Left renal pelvis (tissue), 4 donors: Measurements from ENCODE around the gene SLC7A6OS. TPM values are rescaled to one million over a fixed set of nuclear protein-coding genes. Genes with fewer than 3 reads are reported as not detected.
"Not testable (repeated sequence)": the region's sequence is repeated elsewhere in the genome, so short reads cannot be mapped to it uniquely, and the experiment has no call there.

Experiments
- DNase-seq, 4 donors: peaks; one replicate each; pipeline ENCODE4 v3.0.0-alpha.2; 2013; ENCODE audit warnings: low read depth in 4 of 4, low spot score in 3 of 4
- polyA plus RNA-seq, 4 donors: library from polyadenylated mRNA; unstranded; fragments of 120-200 nt; gene quantifications; one replicate each; pipeline ENCODE4 v1.2.1, GENCODE V29; 2013; ENCODE audit not compliant: insufficient read length in 4 of 4

The SLC7A6OS gene
- polyA plus RNA-seq, 4 donors = 16.0 to 23.7 (median 21.9) TPM

- no peak for DNase-seq
Observed at GRCh38 chr16:68299571-68300453, 10.9 kb downstream of the SLC7A6OS start.

DNA sequence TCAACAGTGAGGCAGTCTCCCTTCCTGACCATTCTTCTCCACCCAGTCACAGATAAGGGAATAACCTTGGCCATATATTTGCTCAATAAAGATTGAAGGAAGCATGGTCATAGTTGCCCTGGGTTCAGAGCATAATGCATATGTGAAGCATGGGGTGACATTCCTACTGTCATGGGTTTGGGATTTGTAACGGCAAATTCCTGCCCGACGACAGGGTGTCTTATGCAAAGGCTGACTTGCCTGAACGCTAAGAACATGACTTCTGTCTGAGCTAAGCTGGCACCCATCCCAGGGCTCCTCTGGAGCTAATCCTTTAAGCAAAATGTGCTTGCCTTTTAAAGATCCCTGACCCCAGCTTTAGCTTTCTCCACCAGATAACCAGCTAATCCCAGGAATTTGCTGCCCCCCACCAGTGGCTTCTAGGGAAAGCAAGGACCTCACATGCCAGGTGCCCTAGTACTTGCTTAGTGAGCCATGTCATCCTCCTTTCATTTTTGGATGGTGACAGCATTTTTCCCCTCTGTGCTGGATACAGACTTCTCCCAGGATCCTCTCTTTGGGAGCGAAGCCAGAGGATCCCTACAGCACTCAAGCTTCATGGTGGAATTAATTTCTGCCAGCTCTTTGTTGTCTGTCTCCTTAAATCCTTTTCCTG lies 11.7 kb downstream of the SLC7A6OS start:
- DNase-seq = no peak

DNA sequence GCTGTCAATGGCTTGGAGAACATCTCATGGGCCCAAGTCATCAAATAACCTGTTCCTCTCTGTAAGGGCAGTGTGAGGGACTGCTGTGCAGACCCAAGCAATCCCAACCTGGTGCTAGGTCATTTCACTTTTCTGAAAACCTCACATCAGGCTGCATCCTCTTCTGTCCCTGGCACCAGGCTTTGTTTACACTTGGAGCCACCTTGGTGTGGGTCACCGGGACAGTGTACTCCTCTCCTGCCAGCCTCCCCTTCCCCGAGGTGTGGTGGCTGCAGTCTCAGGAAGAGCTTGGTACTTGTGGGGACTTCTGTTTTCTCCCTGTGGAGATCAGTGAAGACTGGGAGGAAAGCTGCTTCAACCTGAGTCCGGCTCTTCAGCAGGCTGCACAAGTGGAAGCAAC lies 12.4 kb downstream of the SLC7A6OS start:
- no peak for DNase-seq

DNA sequence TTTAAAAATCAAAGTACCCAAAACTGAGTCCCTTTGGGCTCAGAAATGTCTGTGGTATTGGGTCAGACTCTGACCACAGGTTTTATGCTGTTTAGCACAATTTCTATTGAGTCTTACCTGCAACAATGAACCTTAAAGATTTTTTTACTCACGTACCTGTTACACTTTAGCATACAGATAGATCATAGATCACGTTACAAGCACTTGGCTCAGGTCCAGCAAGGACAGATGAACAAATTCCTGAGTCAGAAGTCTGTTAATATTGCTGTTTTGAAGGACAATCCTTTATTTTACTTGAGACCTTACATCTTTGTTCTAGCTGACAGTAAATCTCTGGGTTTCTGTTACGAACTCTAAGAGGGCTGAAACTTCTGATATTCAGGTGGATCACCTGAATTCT lies 12.8 kb downstream of the SLC7A6OS start:
- DNase-seq = no peak

GRCh38 chr16:68296693-68297092 lies 14.1 kb downstream of the SLC7A6OS start:
- DNase-seq = no peak

DNA sequence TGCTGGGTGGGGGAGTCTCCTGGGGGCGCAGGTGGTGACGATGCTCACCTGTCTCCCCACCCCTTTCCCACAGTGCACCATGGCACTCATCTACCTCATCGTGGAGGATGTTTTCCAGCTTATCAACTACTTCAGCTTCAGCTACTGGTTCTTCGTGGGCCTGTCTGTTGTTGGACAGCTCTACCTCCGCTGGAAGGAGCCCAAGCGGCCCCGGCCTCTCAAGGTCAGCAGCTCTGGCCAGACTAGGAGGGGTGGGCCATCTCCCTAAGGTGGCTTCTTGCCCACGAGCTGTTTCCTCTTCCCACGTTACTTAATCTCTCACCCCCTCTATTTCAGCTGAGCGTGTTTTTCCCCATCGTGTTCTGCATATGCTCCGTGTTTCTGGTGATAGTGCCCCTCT lies 14.5 kb downstream of the SLC7A6OS start:
- no peak for DNase-seq

DNA sequence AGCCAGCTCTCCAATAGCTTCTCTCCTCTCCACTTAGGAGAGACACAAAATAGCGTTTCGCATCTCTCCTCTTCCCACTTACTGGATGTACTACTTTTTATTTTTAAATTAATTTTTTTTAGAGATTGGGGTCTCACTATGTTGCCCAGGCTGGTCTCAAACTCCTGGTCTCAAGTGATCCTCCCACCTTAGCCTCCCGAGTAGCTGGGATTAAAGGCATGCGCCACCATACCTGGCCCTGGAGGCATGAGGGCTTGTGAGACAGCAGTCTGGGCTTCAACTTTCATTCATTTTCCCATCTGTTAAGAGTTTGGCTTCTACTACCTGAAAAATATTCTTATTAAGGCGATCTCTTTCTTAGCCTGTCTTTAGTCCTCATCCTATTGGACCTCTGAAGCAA lies 18.3 kb downstream of the SLC7A6OS start:
- DNase-seq = no peak

GRCh38 chr16:68291227-68291626 lies 19.5 kb downstream of the SLC7A6OS start:
- no peak for DNase-seq

DNA sequence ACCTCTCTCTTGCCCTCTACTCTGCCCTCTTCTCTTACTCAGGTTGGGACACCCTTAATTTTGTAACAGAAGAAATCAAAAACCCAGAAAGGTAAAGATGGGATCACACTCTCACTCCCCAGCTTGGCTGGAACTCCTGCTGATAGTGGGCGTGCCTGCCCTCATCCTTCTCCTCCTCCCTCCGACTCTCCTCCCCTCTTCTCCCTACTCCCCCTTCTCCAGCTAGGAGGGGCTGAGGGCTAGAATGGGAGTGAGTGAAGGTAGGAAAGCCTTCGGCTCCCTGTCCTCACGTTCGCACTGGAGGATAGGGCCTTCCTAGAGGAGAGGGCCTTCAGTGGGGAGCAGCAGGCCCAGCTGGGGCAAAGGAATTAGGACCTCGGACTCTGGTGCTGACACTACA lies 20.3 kb downstream of the SLC7A6OS start:
- no peak for DNase-seq

DNA sequence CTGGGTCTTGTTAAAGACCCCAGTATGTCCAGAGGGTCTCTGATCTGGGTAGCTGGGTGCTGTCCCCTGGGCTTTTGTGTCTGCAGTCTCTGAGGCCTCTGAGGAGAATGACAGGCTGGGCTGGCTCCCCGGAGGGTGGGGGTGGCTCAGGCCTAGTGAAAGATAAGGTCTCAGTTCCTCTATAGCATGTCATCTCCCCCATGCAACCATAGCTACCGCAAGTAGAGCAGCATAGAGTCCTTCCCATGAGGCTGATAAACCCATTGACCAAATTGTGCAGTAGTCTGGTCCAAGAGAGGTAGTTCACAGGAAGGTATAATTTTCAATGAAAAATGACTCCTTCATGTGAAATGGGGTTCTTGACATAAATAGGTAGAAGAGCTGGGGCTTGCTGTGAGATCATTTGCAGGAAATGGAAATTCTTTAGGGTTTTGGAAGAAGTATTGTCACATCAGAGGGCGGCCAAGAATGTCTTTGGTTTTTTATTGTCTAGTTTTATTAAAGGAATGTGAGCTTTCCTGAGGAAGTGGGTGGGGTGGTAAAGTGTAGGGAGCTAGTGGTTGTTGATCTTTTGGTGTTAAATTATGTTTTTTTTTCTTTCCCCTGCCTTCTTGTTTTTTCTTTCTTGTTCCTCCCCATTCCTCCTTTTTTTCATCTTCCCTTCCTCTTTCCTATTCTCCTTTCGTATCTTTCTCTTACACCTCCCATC lies 21.0 kb downstream of the SLC7A6OS start:
- DNase-seq = no peak

DNA sequence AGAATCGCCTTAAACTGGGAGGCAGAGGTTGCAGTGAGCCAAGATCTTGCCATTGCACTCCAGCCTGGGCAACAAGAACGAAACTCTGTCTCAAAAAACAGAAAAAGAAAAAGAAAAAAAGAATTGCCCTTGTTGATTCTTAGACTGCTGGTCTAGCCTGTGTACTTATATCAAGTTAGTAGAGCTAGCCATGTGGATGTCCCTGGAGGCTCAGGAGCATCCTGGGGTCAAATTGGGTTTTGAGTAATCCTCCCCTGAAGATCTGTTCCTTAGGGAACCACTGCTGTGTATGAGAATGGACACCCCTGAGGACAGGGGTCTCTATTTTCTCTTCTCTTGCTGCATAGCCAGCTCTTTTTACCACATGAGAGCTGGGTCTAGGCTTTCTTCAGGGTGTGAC lies 21.5 kb downstream of the SLC7A6OS start:
- no peak for DNase-seq

DNA sequence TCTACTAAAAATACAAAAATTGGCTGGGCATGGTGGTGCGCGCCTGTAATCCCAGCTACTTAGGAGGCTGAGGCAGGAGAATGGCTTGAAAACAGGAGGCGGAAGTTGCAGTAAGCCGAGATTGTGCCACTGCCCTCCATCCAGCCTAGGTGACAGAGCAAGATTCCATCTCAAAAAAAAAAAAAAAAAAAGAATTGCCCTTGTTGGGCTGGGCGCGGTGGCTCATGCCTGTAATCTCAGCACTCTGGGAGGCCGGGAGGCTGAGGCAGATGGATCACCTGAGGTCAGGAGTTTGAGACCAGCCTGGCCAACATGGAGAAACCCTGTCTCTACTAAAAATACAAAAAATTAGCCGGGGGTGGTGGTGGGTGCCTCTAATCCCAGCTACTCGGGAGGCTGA lies 21.9 kb downstream of the SLC7A6OS start:
- not testable (repeated sequence) for DNase-seq

DNA sequence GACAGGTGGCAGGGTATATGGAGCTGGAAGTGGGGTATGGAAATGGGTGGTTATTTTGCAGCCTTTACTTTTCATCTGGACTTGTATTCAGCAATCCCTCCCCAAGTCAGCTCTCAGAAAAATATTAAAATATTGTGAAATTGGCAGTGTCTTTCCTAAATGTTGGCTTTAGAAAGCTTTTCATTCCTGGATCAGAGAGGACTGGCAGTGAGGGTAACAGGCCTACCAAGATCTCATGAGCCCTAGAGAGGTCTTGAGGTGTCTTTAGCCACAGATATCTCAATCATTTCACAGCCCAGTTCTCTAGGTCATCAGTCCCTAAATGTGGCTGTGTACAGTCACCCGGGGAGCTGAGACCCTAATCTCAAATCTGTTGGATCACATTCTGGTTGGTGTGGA lies 22.5 kb downstream of the SLC7A6OS start:
- DNase-seq = no peak

- no peak for DNase-seq
Observed at GRCh38 chr16:68287276-68288251, 23.2 kb downstream of the SLC7A6OS start.

- no peak for DNase-seq
Observed at GRCh38 chr16:68286153-68287074, 24.3 kb downstream of the SLC7A6OS start.

- DNase-seq = no peak
Observed at GRCh38 chr16:68285683-68286082, 25.1 kb downstream of the SLC7A6OS start.

- no peak for DNase-seq
Observed at GRCh38 chr16:68284847-68285246, 25.9 kb downstream of the SLC7A6OS start.

DNA sequence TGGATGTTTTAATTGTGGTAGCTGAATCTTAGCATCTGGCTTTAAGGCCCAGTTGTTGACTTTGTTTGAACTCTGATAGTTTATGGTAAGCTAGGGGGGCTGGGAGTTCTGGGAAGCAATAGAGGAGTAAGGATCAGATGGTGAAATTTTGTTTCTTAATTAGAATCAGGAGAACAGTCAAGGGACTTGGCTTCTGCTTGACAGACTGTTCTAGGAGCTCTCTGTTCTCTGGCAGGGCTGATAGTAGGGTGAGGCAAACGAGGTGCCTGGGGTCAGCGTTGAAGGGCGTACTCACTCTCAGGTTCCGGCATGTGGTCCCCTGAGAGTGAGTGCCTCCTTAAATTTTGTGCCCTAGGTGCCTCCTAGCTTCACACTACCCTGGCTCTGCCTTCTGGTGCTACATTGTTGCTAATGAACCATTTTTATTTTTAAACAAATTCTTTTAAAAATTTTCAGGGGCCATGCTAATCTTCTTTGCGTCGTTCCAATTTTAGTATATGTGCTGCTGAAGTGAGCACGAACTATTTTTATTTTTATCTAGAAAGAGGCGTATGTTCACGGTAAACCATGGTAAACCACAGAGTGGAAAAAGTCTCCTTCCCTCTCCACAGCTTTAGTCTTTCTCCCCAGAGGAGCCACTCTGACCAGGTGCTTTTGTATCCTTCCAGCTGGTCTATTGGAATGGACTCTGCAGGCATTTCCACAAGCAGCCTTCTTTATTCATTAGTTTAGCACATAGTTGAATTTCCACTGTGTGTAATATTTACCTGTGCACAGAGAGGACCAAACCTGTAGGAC lies 26.7 kb downstream of the SLC7A6OS start:
- no peak for DNase-seq
